Activated T-helper 9 cell treated with anti-CD3 and anti-CD28 coated beads, Interleukin-2, amount 50 U/mL, for 16 hours (primary cell): Measurements from ENCODE around the gene MGMT.

ENCODE experiments used
- DNase-seq: peaks from one replicate; pipeline ENCODE4 v3.0.0-alpha.2; 2020; ENCODE audit warnings: low read depth

Gene MGMT

DNA sequence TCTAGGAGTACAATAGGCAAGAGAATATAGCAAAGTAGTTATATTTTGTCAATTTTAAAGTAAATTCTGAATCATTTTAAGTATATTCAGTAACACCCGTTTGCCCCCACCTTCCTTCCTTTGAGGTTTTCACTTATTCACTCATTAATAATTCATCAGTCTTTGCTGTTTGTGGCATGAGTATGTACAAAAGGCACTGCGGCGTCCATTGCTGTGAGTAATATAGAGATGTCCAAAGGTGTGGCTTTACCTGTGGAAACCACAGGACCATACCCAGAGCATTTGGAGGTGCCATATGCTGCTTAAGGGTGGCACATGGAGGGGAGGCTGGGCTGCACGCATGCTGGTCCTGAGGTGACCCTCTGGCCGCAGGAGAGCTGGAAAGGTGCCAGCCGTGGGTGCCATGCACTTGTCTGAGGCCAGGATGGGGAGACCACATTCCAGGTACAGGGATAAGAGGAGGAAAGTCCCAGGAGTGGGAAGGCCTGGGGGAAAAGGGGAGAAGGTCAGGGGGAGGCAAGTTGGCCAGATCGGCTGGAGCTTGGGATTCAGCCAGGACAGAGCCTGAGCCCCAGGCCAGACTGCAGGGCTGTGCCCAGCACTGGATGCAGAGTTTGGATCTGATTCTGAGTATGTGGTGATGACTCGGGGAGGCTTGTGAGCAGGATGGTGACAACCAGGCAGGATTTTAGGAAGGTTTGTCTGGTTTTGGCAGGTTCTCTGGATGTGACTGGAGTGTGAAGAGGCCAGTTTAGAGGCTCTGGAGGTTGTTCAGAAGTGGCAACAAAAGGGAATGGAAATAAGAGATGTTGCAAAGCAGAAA lies 223.4 kb downstream of the MGMT start:
- no peak for DNase-seq

DNA sequence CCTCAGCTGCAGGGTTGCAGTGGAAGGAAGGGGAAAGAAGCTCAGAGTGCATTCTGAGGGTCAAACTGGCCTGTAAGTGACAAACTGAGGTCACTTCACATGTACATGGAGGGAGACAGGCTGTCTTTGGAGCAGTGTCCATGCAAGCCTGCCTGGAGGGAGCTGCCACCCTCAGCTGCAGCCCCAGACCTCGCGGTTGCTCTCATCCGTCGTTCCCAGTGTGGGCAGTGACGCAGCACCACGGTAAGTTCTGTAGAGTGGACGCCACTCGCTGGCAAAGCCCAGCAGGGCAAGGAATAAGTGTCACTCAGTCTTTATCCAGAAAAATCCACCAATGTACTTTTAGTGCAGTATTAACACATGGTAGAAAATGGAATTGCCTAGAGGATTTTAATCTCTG lies 225.7 kb downstream of the MGMT start:
- no peak for DNase-seq

DNA sequence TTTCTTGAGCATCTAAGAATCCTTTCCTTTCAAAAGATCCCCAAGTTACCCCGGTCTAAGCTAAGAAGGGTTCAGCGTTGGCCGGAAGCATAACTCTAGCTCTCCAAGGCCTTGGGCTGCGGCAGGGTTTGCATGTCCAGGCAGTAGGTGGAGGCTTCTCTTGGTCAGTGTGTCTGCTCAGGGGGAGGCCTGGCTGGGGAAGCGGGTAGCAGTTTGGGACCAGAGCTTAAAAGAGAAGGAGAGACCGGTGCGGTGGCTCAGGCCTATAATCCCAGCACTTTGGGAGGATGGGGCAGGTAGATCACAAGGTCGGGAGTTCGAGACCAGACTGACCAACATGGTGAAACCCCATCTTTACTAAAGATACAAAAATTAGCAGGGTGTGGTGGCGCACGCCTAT lies 226.3 kb downstream of the MGMT start:
- DNase-seq = no peak

DNA sequence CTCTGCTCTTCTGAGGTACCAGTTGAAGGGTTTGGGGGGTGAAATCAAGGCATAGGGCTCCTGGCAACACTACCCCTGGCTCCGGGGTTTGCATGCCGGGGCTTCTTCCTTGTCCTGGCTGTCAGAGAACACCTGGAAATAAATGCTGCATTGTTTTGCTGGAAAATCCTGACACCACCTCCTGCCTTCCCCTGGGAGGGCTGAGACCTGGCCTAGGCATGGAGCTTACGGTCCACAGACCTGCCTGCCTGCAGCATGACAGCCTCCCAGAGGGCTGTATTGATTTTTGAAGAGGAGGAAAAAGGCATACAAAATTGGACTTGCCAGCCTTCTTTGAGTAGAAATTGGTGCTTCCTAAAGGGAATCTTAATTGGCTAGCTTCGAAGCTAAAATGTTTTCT lies 227.1 kb downstream of the MGMT start:
- DNase-seq = no peak

DNA sequence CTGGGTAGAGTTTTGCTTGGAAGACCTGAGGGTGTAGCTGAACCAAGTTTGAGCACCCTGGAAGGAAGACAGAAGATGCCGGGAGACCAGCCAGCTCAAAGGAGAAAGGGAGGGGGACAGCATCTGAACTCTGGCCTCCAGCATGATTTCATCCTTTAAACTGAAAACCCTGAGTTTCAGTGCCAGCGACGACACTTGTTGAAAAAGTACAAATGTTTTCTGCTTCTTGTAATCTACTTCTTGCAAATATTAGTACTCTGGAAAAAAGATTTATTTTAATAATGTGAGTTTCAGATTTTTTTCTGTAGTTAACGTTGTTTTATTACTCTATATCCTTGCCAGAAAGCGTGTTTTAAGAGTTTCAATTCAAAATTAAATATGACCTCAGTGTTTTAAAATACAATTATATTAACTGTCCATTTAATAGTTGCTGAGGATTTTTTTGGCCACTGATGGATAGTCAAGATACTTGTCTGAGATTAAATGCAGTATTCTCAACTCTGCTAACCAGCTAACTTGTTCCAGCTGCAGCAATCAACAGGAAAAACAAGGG lies 227.7 kb downstream of the MGMT start:
- no peak for DNase-seq

DNA sequence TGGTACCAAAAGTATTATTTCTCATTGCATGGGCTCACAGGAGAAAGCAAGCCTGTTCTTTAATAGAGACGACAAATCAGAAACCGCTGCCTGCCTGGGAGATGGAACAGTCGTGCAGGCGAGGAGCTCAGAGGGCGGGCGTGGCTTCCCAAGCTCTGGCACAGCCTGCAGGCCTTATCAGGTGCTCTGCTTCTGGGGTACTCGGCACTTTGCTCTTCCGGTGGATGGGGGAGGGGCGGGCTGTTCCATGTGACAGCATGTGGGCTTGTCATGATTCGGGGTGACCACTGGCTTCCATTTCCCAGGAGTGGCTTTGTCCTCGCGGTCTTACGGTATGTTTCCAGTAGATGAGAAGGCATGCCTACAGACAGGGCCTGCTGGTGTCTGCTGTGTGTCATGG lies 228.6 kb downstream of the MGMT start:
- no peak for DNase-seq

DNA sequence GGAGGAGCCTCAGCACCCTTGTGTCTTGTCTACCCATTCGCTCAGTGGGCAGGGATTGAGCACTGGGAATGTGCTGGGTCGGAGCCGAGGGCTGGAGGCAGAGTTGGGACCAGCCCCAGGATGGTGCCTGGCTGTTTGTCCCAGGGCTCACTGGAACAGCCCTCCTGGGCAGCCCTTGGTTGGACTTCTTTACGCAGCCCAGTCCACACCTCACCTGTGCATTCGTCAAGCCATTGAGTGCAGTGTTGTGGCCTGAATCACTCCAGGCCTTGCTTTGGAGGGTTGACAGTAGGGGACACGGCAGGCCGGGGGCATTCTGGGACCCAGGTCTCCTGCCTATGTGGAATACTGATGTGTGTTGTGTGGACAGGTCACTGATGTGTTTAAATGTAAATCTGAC lies 229.6 kb downstream of the MGMT start:
- no peak for DNase-seq

DNA sequence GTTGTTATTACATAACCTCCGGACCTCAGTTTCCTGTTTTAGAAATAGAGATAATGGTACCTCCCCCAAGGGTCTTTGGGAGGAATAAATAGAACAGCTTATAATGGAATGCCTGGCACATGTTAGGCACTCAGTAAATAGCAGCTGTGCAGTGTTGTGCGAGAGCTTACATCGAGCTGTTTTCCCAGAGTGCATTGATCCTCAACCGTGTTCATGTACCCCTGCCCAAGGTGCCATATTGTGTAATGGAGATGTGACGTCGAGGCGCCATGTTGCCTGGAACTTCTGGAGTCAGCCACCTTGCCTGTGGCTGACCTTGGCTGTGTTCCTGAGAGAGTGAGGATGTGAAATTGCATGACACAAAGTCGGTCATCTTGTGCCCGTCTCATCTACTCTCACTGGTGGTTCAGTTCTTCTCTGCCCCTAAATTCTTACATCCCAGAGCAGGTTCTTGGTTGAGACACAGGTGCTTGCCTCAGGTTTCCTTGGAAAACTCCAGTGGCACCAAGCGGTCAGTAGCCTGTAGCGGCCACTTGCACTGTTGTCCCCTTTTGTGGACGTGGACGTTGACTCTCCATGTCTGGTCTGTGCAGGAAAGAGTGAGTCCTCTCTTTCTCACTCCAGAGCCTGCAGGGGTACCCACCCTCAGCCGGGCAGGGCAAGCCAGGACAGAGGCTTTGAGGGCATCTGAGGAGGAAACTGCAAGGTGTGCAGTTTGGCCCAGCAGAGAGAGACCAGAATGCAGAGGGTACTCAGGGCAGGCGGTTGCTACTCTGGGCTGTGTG lies 230.6 kb downstream of the MGMT start:
- DNase-seq = no peak

DNA sequence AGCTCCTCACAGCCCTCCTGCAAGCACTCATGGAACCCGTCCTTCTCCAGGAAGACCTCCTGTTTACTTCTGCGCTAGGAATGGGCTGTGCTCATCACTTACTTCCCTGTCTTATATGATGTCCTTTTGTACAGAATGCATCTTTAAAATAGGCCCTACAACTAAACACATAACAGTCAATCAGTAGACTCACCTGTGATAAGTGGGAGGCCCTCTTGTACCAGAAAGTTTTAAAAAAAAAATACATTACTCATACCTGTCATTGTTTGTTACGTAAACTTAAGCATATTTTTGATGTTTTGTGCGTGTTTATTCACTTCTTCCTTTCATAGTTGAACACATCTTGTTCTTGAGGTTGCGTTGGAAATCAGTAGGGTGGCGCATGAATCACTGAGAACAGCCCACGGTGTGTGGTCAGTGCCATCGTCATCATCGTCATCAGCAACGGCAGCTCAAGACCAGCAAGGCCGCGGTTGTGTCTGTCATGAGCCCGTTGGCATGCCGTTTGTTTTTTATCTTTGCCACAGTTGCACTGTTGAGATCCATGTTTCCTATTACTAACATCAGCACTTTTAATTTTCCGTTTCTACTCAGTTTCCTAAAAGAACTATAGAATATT lies 232.8 kb downstream of the MGMT start:
- DNase-seq = no peak

DNA sequence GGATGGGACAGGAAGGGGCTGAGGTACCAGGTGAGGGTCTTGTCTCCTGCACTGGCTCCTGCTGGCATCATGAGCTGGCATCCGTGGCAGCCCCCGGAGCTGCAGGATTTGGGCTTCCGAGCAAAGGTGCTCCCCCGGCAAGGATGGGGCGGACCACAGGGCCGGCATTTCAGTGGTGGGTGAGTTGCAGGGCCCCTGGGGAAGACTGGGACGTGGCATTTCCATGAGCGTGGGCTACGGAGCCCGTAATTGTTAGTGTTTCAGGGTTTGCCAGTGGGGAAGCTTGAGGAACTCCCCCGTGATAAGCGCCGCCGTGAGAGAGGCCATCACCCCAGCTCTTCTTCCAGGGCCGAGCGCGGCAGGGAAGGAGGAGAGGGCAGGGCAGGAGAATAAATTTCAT lies 235.6 kb downstream of the MGMT start:
- no peak for DNase-seq

DNA sequence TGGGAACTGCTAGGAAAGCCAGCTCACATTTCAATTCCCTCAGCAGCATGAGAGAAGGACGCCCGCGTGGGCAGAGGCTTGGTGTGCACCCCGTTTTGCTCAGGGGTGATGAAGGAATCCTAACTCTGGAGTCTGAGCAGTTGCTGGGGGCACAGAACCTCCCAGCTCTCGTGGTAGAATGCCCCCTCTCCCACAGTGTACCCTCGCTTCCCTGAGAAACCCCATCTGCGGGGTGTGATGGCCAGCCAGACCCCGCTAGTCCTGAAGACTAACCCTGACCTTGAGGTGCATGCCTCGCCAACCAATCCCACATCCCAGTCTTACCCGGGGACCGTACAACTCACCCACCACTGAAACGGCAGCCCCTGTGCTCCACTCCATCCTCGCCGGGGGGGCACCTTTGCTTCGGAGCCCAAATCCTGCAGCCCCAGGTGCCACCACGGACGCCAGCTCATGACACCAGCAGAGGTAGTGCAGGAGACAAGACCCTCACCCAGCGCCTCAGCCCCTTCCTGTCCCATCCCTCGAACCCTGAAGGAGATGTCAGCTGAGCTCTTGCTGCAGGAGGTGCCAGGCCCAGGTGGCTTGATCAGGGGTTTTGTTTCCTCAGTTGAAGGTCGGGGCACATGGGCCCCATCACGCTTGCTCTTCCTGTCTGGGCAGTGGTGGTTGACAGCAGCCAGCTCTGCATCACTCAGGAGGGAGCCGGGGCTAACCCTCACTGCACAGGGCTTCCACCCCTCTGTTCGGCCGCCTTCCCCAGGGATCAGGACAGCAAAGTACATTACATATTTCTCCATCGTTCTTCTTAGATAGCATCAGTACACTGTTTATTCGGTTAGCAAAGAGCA lies 236.5 kb downstream of the MGMT start:
- no peak for DNase-seq

DNA sequence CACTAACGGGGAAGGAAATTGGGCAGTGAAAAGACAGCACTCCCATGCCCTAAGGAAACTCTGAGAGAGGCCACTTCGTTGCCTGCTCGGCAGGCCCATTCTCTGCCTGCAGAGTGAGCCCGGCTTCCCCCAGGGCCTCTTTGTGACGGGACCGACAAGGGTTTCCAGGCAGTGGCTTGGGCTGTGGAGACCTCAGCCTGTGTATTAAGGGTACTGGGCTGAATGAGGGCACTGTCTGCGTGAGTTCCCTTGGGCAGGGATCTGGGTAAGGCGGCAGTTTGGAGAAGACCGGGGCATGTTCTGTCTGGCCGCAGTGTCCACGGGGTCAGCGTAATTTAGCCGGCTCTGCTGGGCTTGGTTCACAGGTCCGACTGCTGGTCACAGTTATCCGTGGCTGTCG lies 237.2 kb downstream of the MGMT start:
- DNase-seq = no peak

DNA sequence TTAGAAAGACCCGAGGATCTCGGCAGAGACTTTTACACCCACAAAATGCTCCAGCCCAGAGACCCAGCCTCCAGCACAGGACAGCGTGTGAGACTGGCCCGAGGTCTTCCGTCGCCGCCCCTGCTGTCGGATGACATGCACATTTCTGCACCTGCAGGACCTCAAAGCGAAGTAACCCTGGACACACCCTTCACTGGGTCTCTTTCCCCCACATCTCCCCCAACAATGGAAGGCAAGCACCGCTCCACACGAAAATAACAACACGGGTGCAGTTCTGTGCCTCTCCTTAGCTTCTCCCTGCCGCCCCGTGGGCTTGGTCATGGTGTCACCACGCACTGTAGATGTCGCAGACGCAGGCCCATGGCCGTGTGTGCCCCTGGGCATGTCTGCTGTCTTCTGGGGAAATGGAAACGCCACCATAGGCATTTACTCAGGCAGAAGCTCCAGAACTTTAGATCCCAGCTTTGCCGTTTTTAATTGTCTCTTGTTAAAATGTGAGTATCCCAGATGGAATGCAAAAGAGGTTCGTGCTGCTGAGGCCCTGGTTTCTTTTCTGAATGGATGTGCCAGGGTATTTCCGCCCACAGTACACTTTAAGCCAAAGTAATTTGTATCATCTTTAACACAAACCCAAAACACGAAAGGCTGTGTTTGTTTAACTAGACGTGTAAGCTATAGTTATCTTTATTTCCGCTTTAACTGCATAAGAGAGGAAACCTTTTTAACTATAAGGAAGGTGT lies 237.9 kb downstream of the MGMT start:
- no peak for DNase-seq

DNA sequence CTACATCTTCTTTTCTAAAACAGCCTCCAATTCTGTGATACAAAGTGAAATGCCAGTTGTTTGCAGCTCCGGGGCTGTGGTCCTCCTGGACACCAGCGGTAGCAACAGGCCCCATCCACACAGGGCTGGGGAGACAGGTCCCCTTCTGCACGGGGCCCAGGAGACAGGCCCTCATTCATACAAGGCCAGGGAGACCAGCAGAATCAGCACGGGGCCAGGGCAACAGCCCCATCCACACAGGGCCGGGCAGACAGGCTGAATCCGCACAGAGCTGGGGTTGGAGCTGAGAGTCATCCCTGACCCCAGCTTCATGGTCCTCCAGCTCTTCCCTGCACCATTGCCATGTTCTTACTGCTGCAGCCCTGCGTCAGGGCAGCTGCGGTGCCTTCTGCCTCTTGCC lies 238.6 kb downstream of the MGMT start:
- no peak for DNase-seq

DNA sequence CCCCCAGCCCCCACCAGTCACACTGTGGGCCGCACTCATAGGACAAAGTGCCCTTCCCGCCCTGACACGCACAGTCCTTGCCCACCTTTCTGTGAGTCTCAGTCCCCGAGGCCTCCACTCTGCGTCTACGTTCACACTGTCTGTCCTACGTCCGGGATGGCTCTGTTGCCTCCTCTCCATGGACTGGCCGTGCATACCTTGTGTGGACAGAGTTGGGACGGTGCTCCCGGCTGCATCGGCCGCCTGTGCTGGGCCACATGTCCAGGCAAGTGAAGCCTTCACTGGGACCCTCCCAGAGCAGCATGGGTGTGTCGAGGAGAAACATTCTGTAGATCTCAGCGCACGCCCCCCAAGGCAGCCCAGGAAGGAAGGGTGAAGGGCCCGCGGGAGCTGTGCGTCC lies 239.0 kb downstream of the MGMT start:
- DNase-seq = no peak

DNA sequence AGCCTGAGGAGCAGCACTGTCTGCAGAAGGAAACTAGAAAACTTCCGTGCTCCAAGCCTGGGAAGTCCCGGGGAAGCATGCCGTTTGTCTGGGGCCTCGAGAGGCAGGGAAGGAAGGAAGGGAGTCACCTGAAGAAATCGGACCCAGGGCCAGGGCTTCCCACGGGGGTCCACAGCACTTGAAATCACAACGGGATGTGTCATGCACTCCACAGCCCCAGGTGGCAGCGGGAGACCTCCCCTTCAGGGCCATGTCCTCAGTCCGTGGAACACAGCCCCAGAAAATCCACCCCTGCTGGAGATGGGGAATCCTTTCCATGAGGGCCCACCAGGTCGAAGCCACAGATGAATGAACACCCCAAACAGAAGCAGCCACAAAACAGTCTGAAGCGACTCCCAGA lies 239.5 kb downstream of the MGMT start:
- DNase-seq = no peak

DNA sequence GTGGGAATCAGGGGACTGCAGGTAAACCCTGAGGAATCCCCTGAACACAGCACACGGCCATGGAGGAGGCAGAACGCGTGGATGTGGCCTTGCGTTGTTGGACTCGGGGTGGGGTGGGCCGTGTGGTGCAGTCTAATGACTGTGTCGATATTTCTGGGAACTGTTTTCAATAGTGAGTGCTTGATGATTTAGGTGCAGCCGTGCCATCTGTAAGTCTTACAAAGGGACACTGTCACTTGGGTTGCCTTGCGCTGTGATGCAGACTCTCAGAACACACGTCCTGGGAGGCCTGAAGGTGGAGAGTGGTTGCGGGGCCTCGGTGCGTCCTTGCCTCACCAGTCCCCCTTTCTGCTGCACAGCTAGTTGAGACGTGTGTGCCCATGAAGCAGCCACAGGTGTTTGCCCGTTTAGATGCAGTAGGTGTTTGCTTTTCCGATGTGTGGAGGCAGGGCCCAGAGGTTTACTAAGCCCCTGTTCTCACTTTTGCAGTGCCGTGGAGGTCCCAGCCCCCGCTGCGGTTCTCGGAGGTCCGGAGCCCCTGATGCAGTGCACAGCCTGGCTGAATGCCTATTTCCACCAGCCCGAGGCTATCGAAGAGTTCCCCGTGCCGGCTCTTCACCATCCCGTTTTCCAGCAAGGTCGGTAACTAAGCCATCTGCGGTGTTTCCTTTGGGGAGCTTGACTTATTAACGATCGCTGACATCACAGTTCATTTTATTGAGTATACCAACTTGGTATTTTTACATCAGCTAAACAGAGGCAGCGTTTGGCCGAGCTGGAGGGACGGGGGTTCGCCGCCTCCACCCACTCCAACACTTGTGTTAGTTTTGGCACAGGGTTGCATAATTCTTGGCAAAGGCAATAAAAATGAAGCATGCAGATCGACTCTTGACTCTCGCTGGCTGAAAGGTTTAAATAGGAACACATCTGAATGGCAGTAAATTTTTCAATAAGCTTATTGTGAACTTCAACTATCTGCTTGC lies 240.7 kb downstream of the MGMT start:
- no peak for DNase-seq

DNA sequence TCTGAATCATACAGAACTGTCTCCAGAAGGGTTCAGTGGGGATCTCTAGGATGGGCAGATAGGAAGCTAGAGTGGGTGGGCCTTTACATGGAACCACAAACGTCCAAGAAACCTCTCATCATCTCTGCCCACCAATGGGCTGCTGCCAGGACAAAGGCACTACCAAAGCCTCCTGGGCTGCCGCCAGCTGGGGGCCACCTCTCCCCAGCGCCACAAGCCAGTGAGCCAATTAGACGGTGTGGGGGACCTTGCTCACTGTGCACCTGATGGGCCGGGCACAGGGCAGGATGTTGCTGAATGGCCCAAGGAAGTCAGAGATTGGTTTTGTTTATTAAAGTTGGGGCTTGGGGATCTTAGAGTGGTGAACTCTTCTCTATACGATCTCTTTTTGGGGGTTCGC lies 242.1 kb downstream of the MGMT start:
- no peak for DNase-seq

DNA sequence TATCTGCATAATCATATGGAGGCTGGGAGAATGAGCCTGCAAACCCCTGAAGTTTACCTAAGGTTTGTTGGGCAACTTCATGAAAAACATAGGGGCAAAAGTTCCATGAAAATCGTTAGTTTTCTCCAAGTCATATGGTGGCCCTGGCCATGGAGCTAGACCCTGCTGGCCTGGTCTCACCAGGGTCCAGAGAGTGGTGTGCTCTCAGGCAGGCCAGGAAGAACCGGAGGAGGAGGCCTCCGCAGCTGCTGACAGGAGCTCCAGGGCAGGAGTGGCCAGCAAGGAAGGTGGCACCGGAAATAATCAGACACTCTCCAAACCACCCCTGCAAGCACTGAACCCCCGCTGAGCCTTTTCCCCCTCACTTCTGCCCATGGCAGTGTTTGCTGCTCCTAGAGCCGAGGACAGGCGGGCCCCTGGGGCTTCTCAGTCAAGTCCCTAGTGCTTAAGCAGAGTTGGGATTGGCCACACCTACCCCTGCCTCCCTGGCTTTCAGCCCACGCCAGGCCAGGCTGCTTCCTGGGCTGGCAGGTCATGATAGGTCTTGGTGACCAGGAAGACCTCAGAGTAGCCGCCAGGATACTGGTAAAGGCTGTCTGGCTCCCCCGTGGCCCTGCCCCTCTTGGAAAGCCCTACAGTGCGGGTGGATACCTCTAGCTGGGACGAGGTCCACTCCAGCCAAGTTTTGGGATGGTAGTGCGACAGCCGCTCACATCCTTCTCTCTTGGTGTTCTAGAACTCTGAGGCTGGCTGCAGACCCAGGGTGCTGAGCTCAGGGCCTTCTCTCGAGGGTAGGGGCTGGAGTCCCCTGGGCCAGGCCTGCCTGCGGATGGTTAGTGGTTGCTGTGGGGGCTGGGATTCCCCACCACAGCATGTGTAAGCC lies 242.8 kb downstream of the MGMT start:
- DNase-seq = no peak
